Ishikawa (cell line): Measurements from ENCODE around the gene PLEKHB2.

Experiments used
- CEBPB ChIP-seq: IDR thresholded peaks from 2 replicates; pipeline ENCODE4 v1.6.1; 2012
- EP300 ChIP-seq: IDR thresholded peaks from 2 replicates; pipeline ENCODE4 v1.6.1; 2012; ENCODE audit warnings: borderline replicate concordance
- MAX ChIP-seq: IDR thresholded peaks from 2 replicates; pipeline ENCODE4 v1.6.1; 2012
- TCF12 ChIP-seq: IDR thresholded peaks from 2 replicates; pipeline ENCODE4 v1.6.1; 2012; ENCODE audit warnings: low read depth

GRCh38 chr2:131120815-131121317 lies 15.7 kb downstream of the PLEKHB2 start:
- TF ChIP-seq CEBPB (no peak), TCF12 (no peak), EP300 (no peak), MAX (no peak)
